Hepatocyte (in vitro differentiated cells): ENCODE results near the gene PDE4DIP.
"Not testable (repeated sequence)": the region's sequence is repeated elsewhere in the genome, so short reads cannot be mapped to it uniquely, and the experiment has no call there.

ENCODE experiments used
- CTCF ChIP-seq: fragments of 200-600 bp; sonication (generic); IDR thresholded peaks from 2 replicates; pipeline ENCODE4 v1.5.1; 2016; ENCODE audit warnings: antibody characterized with exemption, mild to moderate bottlenecking; ENCODE audit not compliant: poor library complexity
- EZH2 ChIP-seq: fragments of 200-600 bp; sonication (generic); IDR thresholded peaks from 2 replicates; pipeline ENCODE4 v1.6.1; 2016; ENCODE audit warnings: antibody characterized with exemption, mild to moderate bottlenecking, borderline replicate concordance
- EZH2phosphoT487 ChIP-seq: fragments of 200-600 bp; sonication (generic); IDR thresholded peaks from one replicate; pipeline ENCODE4 v1.6.1; 2018; ENCODE audit warnings: antibody characterized with exemption, mild to moderate bottlenecking, low read depth, moderate library complexity; ENCODE audit not compliant: unreplicated experiment, severe bottlenecking

GRCh38 chr1:148888597-148888996 lies 44.4 kb downstream of the PDE4DIP start:
- TF ChIP-seq EZH2, CTCF, EZH2phosphoT487: not testable (repeated sequence)
